Brain pericyte (primary cell): Measurements from ENCODE around the gene ERH.
"Not testable (repeated sequence)": the region's sequence is repeated elsewhere in the genome, so short reads cannot be mapped to it uniquely, and the experiment has no call there.

Experiments
- DNase-seq: peaks from one replicate; pipeline ENCODE4 v3.0.0-alpha.2; 2012; ENCODE audit warnings: low read depth, low spot score

ERH gene

GRCh38 chr14:69398053-69398817 lies at the start of gene ERH, which contains the start of gene SLC39A9:
TSS of gene ERH (minus strand) at chr14:69398299. CDS start at chr14:69398233, 66 bp downstream.
TSS of gene SLC39A9 (plus strand) at chr14:69398692. CDS start at chr14:69399370, 678 bp downstream.
- DNase-seq = peak; percentile 90

GRCh38 chr14:69443296-69443805 lies 45.3 kb upstream of the ERH start:
- DNase-seq = no peak

- no peak for DNase-seq
These were observed 43.8 kb upstream of the ERH start for GRCh38 chr14:69441948-69442347.

- no peak for DNase-seq
These were observed 41.6 kb upstream of the ERH start for GRCh38 chr14:69439521-69440270.

- DNase-seq = no peak
These were observed 34.3 kb upstream of the ERH start for GRCh38 chr14:69432364-69432763.

GRCh38 chr14:69430306-69430939 lies 32.3 kb upstream of the ERH start:
- DNase-seq = no peak

GRCh38 chr14:69429643-69430042 lies 31.5 kb upstream of the ERH start:
- DNase-seq = no peak

GRCh38 chr14:69428289-69428998 lies 30.3 kb upstream of the ERH start:
- no peak for DNase-seq

- DNase-seq = no peak
These were observed 29.5 kb upstream of the ERH start for GRCh38 chr14:69427596-69427995.

- no peak for DNase-seq
These were observed 26.2 kb upstream of the ERH start for GRCh38 chr14:69424149-69424923.

- no peak for DNase-seq
These were observed 25.2 kb upstream of the ERH start for GRCh38 chr14:69423279-69423678.

GRCh38 chr14:69416087-69416486 lies 18.0 kb upstream of the ERH start:
- DNase-seq = not testable (repeated sequence)

GRCh38 chr14:69413483-69413882 lies 15.4 kb upstream of the ERH start:
- no peak for DNase-seq

GRCh38 chr14:69408331-69408960 lies 10.3 kb upstream of the ERH start:
- DNase-seq = no peak

- DNase-seq = no peak
These were observed 7.7 kb upstream of the ERH start for GRCh38 chr14:69405762-69406161.

GRCh38 chr14:69404883-69405282 lies 6.8 kb upstream of the ERH start:
- no peak for DNase-seq

GRCh38 chr14:69404478-69404877 lies 6.4 kb upstream of the ERH start:
- no peak for DNase-seq

GRCh38 chr14:69401841-69402240 lies 3.7 kb upstream of the ERH start:
- no peak for DNase-seq

GRCh38 chr14:69400154-69400553 lies 2.1 kb upstream of the ERH start:
- DNase-seq = no peak

- DNase-seq = no peak
These were observed 1.7 kb upstream of the ERH start for GRCh38 chr14:69399750-69400149.
